AG08396 (cell line): ENCODE data around the gene LARGE1.

Experiments used
- DNase-seq: peaks from one replicate; pipeline ENCODE4 v3.0.0; 2012; ENCODE audit warnings: low spot score, mixed read lengths

Gene LARGE1

GRCh38 chr22:33913188-33913587 is 7.1 kb downstream of the LARGE1 start:
- DNase-seq, result no peak

GRCh38 chr22:33909911-33910310 is 10.4 kb downstream of the LARGE1 start:
- no peak for DNase-seq

- peak; percentile 79 for DNase-seq
Observed at GRCh38 chr22:33909075-33909458, 11.2 kb downstream of the LARGE1 start.

- DNase-seq, result no peak
Observed at GRCh38 chr22:33908171-33909074, 11.9 kb downstream of the LARGE1 start.

GRCh38 chr22:33906954-33907353 is 13.3 kb downstream of the LARGE1 start:
- DNase-seq, result no peak

- DNase-seq, result no peak
Observed at GRCh38 chr22:33906475-33906874, 13.8 kb downstream of the LARGE1 start.

- DNase-seq, result no peak
Observed at GRCh38 chr22:33903012-33903411, 17.3 kb downstream of the LARGE1 start.

- no peak for DNase-seq
Observed at GRCh38 chr22:33902073-33902472, 18.2 kb downstream of the LARGE1 start.

- no peak for DNase-seq
Observed at GRCh38 chr22:33898121-33898520, 22.2 kb downstream of the LARGE1 start.

GRCh38 chr22:33897448-33897835 is 22.8 kb downstream of the LARGE1 start:
- DNase-seq, result no peak

- peak; percentile 8 for DNase-seq
Observed at GRCh38 chr22:33896575-33897447, 23.5 kb downstream of the LARGE1 start.

GRCh38 chr22:33896154-33896553 is 24.1 kb downstream of the LARGE1 start:
- no peak for DNase-seq

- no peak for DNase-seq
Observed at GRCh38 chr22:33895444-33895843, 24.8 kb downstream of the LARGE1 start.

- DNase-seq, result no peak
Observed at GRCh38 chr22:33894515-33894914, 25.8 kb downstream of the LARGE1 start.

- DNase-seq, result no peak
Observed at GRCh38 chr22:33894036-33894435, 26.2 kb downstream of the LARGE1 start.

GRCh38 chr22:33893512-33893911 is 26.8 kb downstream of the LARGE1 start:
- DNase-seq, result no peak

- DNase-seq, result no peak
Observed at GRCh38 chr22:33891992-33892391, 28.3 kb downstream of the LARGE1 start.

GRCh38 chr22:33891455-33891854 is 28.8 kb downstream of the LARGE1 start:
- DNase-seq, result no peak

GRCh38 chr22:33889748-33890147 is 30.5 kb downstream of the LARGE1 start:
- no peak for DNase-seq

GRCh38 chr22:33888821-33889220 is 31.5 kb downstream of the LARGE1 start:
- no peak for DNase-seq

GRCh38 chr22:33887173-33887572 is 33.1 kb downstream of the LARGE1 start:
- no peak for DNase-seq

GRCh38 chr22:33886696-33887095 is 33.6 kb downstream of the LARGE1 start:
- DNase-seq, result no peak

- no peak for DNase-seq
Observed at GRCh38 chr22:33884829-33885228, 35.4 kb downstream of the LARGE1 start.
